Heart right ventricle (tissue), 16 donors: ENCODE data around the gene KLB. TPM values are rescaled to one million over a fixed set of nuclear protein-coding genes. Genes with fewer than 3 reads are reported as not detected.

Source experiments
- ATAC-seq, 8 donors: fragments of 200-7000 bp; cut with Tn5 transposase; one replicate each; pipeline ENCODE4 v1.9.1; 2020; ENCODE audit warnings: mild to moderate bottlenecking in 8 of 8, moderate library complexity in 8 of 8, moderate number of reproducible peaks in 1 of 8
- DNase-seq, 2 donors: peaks; one replicate each; pipeline ENCODE4 v3.0.0-alpha.2; 2020
- H3K27ac ChIP-seq, 10 donors: fragments of 200-600 bp; sonication (generic) in 2 of 10; one replicate each; pipeline versions ENCODE4 v1.5.0 to v1.8.0; 2020 to 2022; ENCODE audit warnings: mild to moderate bottlenecking in 3 of 10
- H3K27me3 ChIP-seq, 7 donors: fragments of 200-600 bp; one replicate each; pipeline ENCODE4 v1.8.0; 2021 to 2022; ENCODE audit warnings: mild to moderate bottlenecking in 2 of 7
- H3K36me3 ChIP-seq, 9 donors: fragments of 200-600 bp; sonication (generic) in 1 of 9; one replicate each; pipeline versions ENCODE4 v1.5.0 to v1.8.0; 2020 to 2022; ENCODE audit warnings: mild to moderate bottlenecking in 2 of 9
- H3K4me1 ChIP-seq, 9 donors: fragments of 200-600 bp; sonication (generic) in 1 of 9; one replicate each; pipeline versions ENCODE4 v1.5.0 to v1.8.0; 2020 to 2022; ENCODE audit warnings: mild to moderate bottlenecking in 4 of 9
- H3K4me3 ChIP-seq, 10 donors: fragments of 200-600 bp; sonication (generic) in 2 of 10; one replicate each; pipeline versions ENCODE4 v1.5.0 to v1.8.0; 2020 to 2022; ENCODE audit warnings: mild to moderate bottlenecking in 7 of 10, moderate library complexity in 2 of 10
- H3K9me3 ChIP-seq, 11 donors: fragments of 200-600 bp in 10 of 11; sonication (generic) in 2 of 11; one replicate each; pipeline versions ENCODE4 v1.5.0 to v1.8.0; 2013 to 2022; ENCODE audit warnings: mild to moderate bottlenecking in 2 of 11, control low read depth in 1 of 11, moderate library complexity in 1 of 11
- CTCF ChIP-seq, 9 donors: fragments of 200-600 bp; sonication (generic) in 2 of 9; IDR thresholded peaks; one replicate each; pipeline versions ENCODE4 v1.5.0 to v1.8.0; 2021 to 2022; ENCODE audit warnings: antibody characterized with exemption in 9 of 9, mild to moderate bottlenecking in 5 of 9, moderate library complexity in 1 of 9
- WGBS, 2 donors: extraction: QIAGEN DNeasy Blood & Tissue Kit; methylation state at CpG; one replicate each; pipeline ENCODE4 v1.1.7; 2013; ENCODE audit warnings: inconsistent platforms in 1 of 2; 5-methylcytosine and 5-hydroxymethylcytosine counted together
- intact Hi-C, 10 donors: fragments of 100-400 bp; cut with DNase I; formaldehyde crosslinking; loops; one replicate each; pipeline versions ENCODE4 v1.11.1 to v1.14.2; 2022
- polyA plus RNA-seq, 2 donors: library from polyadenylated mRNA; stranded (reverse); fragments of 200-250 nt; gene quantifications; one replicate each; pipeline ENCODE4 v1.2.3, GENCODE V29; 2013
- total RNA-seq, 10 donors: library from RNA; stranded (reverse); fragmentation: NEBNext Ultra II Directional in 3 of 10; extraction: Animal tissue kit (Norgen Biotek cat#: 25700) in 3 of 10; gene quantifications; one replicate each; pipeline versions ENCODE4 v1.2.1 to v1.2.4, GENCODE V29; 2021 to 2023
- donor health status: Arrhythmogenic right ventricular cardiomyopathy.
- donor health status: ischemic (EF 13 %, LVEDD 7.1; RV severe dilation, severe dysfunction).
- donor health status: healthy with polysubstance abuse.
- donor health status: DM: no; HTN: yes; CAD: no.
- donor health status: DM: no; HTN: no; CAD: no.
- donor health status: ischemic (EF 25% LVEDD 6.9; RV normal size, moderate dysfunction).
- donor health status: ischemic (EF 25% LVEDD 5.7; RV mildly dilated, moderate dysfunction).
- donor health status: healthy.
- donor health status: DM: yes; HTN: yes; CAD: no.
- donor health status: Ischemic cardiomyopathy.
- donor health status: ischemic (EF 35%, LVEDD 5.7; RV mildly dilated, moderate dysfunction).
- donor health status: nonischemic (EF 11% LVEDD 7.7; RV severe dilation, severe dysfunction).
- donor health status: DM: yes; HTN: yes; CAD: no.
- donor health status: PGD.
- donor health status: ischemic (EF 29% LVEDD 5.4; RV normal size, mild dysfunction).
- donor health status: nonischemic (EF 23%, LVEDD 6.1; RV moderate dilation, normal function).

KLB gene
- total and polyA plus RNA-seq, 12 donors, result 0.08 to 0.53 (median 0.24) TPM; not detected in 4

GRCh38 chr4:39442998-39443397 lies 36.3 kb downstream of the KLB start:
- intact Hi-C loops, result no loop called here
- ATAC-seq (no peak), DNase-seq (no peak)
- no peak overlapping the region for H3K27ac ChIP-seq
- no peaks in the 10 kb centered on the region for H3K36me3 ChIP-seq
- WGBS, 2 donors, result 84 to 86% methylated on average over 4 of the region's 4 CpGs
- H3K4me1 ChIP-seq, result peaks cover 0 to 14% (median 12%) of the 10 kb centered on the region in 9 donors
- TF ChIP-seq CTCF (IDR thresholded peaks at IDR 0.05), result no peak
- no peaks in the 10 kb centered on the region for H3K9me3 ChIP-seq
- peaks cover 0 to 5% (median 0%) of the 10 kb centered on the region in 7 donors for H3K27me3 ChIP-seq
- H3K4me3 ChIP-seq, result no peak overlapping the region

GRCh38 chr4:39446483-39446841 lies 39.7 kb downstream of the KLB start:
- Histone ChIP-seq H3K36me3 (peaks cover 0 to 33% (median 3%) of the 10 kb centered on the region in 9 donors), H3K4me1 (peaks cover 0 to 14% (median 12%) of the 10 kb centered on the region in 9 donors), H3K27me3 (no peaks in the 10 kb centered on the region), H3K4me3 (peak overlapping the region in 9 of 10 donors; percentile 27 to 64 (median 53)), H3K9me3 (no peaks in the 10 kb centered on the region), H3K27ac (peak overlapping the region in 1 of 10 donors; percentile 20)
- intact Hi-C loops, result no loop called here
- no peak for TF ChIP-seq CTCF (IDR thresholded peaks at IDR 0.05)
- ATAC-seq (peak in 4 of 8 donors; percentile 19 to 69 (median 27)), DNase-seq (no peak)
- WGBS, 2 donors, result 81 to 82% methylated on average over 20 of the region's 20 CpGs

- intact Hi-C loops, result no loop called here
- TF ChIP-seq CTCF (IDR thresholded peaks at IDR 0.05), result peak in 5 of 9 donors; percentile 23 to 41 (median 30)
- 4 to 5% methylated on average over 60 to 61 of the region's 61 CpGs for WGBS, 2 donors
- Histone ChIP-seq H3K9me3 (no peaks in the 10 kb centered on the region), H3K36me3 (peaks cover 0 to 39% (median 8%) of the 10 kb centered on the region in 9 donors), H3K27ac (peak overlapping the region in 2 of 10 donors; percentile 20 to 61), H3K27me3 (no peaks in the 10 kb centered on the region), H3K4me3 (peak overlapping the region in 9 of 10 donors; percentile 27 to 64 (median 53)), H3K4me1 (peaks cover 0 to 14% (median 12%) of the 10 kb centered on the region in 9 donors)
- DNase-seq (peak; percentile 32 to 56), ATAC-seq (peak; percentile 78 to 91 (median 83))
These were observed 40.3 kb downstream of the KLB start for GRCh38 chr4:39446842-39447573.

GRCh38 chr4:39450618-39451017 lies 43.9 kb downstream of the KLB start:
- DNase-seq (no peak), ATAC-seq (no peak)
- Histone ChIP-seq H3K36me3 (peaks cover 0 to 75% (median 32%) of the 10 kb centered on the region in 9 donors), H3K27me3 (no peaks in the 10 kb centered on the region), H3K9me3 (no peaks in the 10 kb centered on the region), H3K4me3 (no peak overlapping the region), H3K4me1 (peaks cover 0 to 18% (median 12%) of the 10 kb centered on the region in 9 donors), H3K27ac (no peak overlapping the region)
- WGBS, 2 donors, result 48 to 57% methylated on average over 2 of the region's 2 CpGs
- intact Hi-C loops, result loop anchor here in 1 of 10 donors (10.0 kb wide), 1 partner anchor 546 kb away; no protein-coding TSS in a partner anchor
- TF ChIP-seq CTCF (IDR thresholded peaks at IDR 0.05), result no peak
